ENCODE data around the gene UAP1.
"Not testable (repeated sequence)": the region's sequence is repeated elsewhere in the genome, so short reads cannot be mapped to it uniquely, and the experiment has no call there.

Gene UAP1

GRCh38 chr1:162562470-162562828 is 927 bp downstream of the UAP1 start:
- no peak for DNase-seq (ENCODE audit: extremely low read depth, low read depth)
- TF ChIP-seq, protein P1, sequence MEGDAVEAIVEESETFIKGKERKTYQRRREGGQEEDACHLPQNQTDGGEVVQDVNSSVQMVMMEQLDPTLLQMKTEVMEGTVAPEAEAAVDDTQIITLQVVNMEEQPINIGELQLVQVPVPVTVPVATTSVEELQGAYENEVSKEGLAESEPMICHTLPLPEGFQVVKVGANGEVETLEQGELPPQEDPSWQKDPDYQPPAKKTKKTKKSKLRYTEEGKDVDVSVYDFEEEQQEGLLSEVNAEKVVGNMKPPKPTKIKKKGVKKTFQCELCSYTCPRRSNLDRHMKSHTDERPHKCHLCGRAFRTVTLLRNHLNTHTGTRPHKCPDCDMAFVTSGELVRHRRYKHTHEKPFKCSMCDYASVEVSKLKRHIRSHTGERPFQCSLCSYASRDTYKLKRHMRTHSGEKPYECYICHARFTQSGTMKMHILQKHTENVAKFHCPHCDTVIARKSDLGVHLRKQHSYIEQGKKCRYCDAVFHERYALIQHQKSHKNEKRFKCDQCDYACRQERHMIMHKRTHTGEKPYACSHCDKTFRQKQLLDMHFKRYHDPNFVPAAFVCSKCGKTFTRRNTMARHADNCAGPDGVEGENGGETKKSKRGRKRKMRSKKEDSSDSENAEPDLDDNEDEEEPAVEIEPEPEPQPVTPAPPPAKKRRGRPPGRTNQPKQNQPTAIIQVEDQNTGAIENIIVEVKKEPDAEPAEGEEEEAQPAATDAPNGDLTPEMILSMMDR (IDR thresholded peaks at IDR 0.05; ENCODE audit: low read depth, low read length, missing control alignments) = no peak
- H3K4me3 ChIP-seq (replicated peaks; ENCODE audit: low read depth, low read length) = peak overlapping the region; percentile 91

GRCh38 chr1:162564762-162565218 is 3.3 kb downstream of the UAP1 start:
- no peak for DNase-seq (ENCODE audit: extremely low read depth, low read depth)

DNA sequence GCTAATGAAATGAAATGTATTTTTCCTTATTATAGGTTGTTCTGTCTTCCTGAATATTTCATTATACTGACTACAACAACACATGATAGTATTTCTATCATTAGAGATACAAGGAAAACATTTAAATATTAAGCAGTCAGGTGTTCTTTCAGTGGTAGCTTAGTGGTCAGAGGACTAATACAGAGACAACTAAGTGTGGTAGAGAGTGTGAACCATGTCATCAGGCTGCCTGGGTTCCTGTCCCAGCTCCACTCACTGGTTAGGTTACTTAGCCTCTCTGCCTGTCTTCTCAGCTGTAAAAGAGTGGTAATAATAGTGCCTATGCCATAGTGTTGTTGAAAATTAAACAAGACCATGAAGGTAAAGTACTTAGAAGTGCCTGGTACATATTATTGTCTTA is 3.9 kb downstream of the UAP1 start:
- no peak for DNase-seq (ENCODE audit: extremely low read depth, low read depth)
- no peak overlapping the region for H3K4me3 ChIP-seq (replicated peaks; ENCODE audit: low read depth, low read length)
- TF ChIP-seq, protein P1 (IDR thresholded peaks at IDR 0.05; ENCODE audit: low read depth, low read length, missing control alignments) = no peak

More at GRCh38 chr1:162564762-162565218, 3.3 kb downstream of the UAP1 start:
- TF ChIP-seq, protein P1 (IDR thresholded peaks at IDR 0.05; ENCODE audit: low read depth, low read length, missing control alignments) = no peak
- no peak overlapping the region for H3K4me3 ChIP-seq (replicated peaks; ENCODE audit: low read depth, low read length)

DNA sequence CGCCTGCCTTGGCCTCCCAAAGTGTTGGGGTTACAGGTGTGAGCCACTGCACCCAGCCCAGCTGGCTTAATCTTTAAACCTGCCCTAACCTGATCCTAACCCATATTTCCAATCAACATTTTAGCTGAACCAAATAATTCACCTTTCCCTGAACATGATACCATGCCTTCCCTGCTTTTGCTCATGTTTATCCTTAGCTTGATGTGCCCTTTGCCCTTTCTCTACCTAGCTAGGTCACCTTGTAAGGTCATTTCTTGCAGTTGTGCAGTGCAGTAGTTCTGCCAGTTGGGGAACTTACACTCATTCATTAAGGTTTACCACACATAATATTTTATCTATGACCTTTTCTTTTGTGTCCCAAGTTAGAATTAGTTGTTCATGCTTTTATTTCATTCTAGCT is 5.3 kb downstream of the UAP1 start:
- no peak for DNase-seq (ENCODE audit: extremely low read depth, low read depth)
- H3K4me3 ChIP-seq (replicated peaks; ENCODE audit: low read depth, low read length) = no peak overlapping the region
- TF ChIP-seq, protein P1 (IDR thresholded peaks at IDR 0.05; ENCODE audit: low read depth, low read length, missing control alignments) = no peak

GRCh38 chr1:162568802-162569201 is 7.3 kb downstream of the UAP1 start:
- TF ChIP-seq, protein P1 (IDR thresholded peaks at IDR 0.05; ENCODE audit: low read depth, low read length, missing control alignments) = no peak
- H3K4me3 ChIP-seq (replicated peaks; ENCODE audit: low read depth, low read length) = no peak overlapping the region
- DNase-seq (ENCODE audit: extremely low read depth, low read depth) = no peak

DNA sequence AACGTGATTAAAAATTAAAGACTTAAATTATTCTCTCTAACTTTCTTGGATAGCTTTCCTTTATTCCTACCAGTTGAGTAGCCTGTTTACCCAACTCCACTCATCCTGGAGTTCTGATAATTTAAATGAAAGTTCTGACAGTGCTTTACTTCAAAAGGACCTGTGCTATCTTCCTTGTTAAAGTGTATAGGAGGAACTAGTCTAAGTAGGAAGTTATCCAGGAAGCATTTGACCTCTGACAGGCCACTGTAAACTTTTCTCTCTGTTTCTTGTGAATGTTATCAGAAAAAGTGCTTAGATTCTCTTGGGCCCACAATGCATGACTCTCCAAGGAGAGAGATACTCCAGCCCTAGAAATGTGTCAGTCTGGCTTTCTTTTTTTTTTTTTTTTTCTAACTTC is 9.2 kb downstream of the UAP1 start:
- TF ChIP-seq, protein P1 (IDR thresholded peaks at IDR 0.05; ENCODE audit: low read depth, low read length, missing control alignments) = no peak

GRCh38 chr1:162571121-162571520 is 9.6 kb downstream of the UAP1 start:
- DNase-seq (ENCODE audit: extremely low read depth, low read depth); H3K4me3 ChIP-seq (replicated peaks; ENCODE audit: low read depth, low read length): not testable (repeated sequence)

More for the DNA sequence above, 9.2 kb downstream of the UAP1 start:
- no peak overlapping the region for H3K4me3 ChIP-seq (replicated peaks; ENCODE audit: low read depth, low read length)
- no peak for DNase-seq (ENCODE audit: extremely low read depth, low read depth)

Measured in HFF-Myc (cell line).